T-helper 22 cell (primary cell): ENCODE measurements around the gene COL4A2.

Experiments used
- DNase-seq: peaks from one replicate; pipeline ENCODE4 v3.0.0-alpha.2; 2020; ENCODE audit warnings: low read depth

The COL4A2 gene

DNA sequence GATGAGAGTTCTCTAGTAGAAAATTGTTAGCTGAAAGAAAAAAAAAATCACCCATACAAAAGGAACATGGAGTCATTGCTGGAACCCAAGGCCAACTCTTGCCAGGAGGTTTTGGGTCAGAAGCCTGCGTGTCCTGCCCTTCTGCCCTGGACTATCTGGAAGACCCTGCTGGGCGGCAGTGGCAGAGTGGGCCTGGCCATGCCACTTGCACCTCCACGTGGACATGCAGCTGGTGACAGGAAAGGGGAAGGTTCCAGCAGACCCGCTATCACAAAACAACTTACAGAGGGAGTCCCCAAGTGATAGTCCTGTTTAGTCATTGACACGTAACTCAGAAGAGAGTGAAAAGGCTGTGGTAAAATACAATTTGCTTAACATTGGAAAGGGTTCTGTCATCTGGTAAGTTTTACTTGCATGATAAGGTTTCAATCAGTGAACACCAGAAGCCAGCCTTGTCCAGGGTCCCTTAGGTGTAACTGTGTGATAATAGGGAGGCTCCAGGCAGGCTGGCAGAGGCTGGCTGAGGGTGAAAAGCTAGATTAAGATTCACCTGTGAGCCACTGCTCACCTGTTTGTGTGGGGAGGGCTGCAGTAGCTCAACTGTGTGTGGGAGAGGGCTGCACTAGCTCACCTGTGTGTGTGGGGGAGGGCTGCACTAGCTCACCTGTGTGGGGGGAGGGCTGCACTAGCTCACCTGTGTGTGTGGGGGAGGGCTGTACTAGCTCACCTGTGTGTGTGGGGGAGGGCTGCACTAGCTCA is 47.8 kb downstream of the COL4A2 start:
- DNase-seq = no peak

DNA sequence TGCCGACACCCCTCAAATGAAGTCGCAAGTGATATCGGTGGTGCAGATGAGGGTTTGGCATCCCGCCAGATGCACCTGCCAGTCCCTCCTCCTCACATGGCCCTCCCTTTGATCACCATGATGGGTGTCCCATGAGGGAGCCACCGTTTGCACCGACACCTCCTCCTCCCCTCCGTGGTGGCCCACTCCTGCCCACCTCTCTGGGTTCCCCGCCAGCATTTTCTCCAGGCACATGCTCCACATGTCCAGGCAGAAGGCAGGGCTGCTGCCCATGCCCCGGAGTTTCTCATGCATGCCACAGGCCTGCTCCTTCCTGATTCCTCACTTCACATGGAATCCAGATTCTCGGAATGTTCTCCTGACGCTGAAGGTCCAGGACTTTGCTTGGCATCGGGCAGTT is 49.3 kb downstream of the COL4A2 start:
- DNase-seq = no peak

DNA sequence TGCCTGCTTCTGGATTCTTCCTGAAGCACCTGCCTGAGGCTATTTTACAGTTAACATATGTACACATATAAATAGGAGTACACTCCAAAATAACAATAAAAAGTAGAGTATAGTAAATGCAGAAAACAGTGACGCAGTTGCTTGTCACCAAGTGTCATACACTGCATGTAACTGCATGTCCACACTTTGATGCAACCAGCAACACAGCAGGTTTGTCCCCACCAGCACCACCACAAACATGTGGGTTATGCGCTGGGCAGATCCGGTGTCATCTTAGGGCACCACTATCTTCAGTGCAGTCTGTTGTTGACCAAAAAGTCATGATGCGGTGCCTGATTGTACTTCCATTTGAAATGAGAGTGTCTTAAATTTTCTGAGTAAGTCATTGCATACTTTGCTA is 51.3 kb downstream of the COL4A2 start:
- DNase-seq = no peak

DNA sequence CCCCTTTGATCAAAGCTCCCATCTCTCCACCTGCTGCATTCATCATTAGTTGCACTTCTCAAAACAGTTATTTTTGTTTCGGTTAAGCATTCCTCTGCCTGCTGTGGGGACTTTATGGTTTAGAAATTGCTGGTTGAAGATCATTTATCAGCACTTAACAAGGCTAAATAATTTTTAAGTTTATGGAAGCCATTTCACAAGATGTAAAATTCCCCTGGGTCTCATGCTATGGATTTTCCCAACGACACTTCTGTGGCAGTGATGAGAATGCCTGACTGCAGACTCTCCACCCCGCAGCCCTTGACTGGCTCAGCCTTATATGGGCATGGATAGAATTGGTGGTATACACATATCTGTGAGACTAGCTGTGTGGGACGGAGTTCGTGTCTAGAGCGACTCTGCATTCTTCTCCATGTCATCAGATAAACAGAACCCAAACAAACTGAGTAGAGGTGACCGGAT is 52.8 kb downstream of the COL4A2 start:
- DNase-seq = no peak

DNA sequence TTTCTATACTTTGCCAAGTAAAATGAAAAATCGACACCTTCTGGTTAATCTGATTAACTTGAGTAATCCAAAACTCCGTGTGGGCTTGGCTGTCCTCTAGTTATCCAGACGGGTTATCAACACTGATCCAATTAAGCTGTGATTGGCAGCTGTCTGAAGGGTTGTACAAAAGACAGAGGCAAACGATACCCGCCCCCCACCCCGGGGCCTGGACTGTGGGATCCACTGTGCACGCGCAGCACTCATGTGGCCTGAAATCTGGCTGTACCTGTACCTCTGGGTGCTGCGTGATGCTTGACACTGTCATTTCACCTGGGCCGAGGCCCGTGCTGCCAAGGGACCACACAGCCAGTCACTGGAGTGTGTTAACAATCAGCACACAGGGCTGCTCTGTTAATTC is 53.5 kb downstream of the COL4A2 start:
- DNase-seq = no peak

DNA sequence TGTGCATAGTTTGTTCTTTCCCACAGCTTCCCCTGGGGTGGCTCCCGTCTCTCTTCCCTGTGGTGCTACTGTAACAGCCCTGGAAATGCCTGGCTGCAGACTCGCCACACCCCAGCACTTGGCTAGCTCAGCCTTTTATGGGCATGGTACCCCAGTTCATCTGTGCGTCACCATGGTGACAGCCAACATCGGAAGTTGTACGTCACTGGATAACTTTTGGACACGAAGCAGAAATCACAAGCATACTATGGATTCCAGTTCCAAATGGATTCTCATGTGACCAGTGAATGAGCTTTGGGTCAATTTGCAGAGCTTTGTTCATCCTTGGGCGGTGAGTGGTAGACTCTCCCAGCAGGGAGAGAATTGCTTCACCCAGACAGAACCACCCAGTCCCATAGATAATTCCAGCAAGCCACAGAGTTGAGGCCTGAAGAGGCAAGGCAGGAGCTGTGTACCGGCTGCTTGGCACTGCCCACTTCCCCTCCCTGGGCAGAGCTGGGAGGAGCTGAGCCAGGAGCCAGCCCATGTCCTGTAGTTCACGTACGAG is 54.4 kb downstream of the COL4A2 start:
- DNase-seq = no peak

DNA sequence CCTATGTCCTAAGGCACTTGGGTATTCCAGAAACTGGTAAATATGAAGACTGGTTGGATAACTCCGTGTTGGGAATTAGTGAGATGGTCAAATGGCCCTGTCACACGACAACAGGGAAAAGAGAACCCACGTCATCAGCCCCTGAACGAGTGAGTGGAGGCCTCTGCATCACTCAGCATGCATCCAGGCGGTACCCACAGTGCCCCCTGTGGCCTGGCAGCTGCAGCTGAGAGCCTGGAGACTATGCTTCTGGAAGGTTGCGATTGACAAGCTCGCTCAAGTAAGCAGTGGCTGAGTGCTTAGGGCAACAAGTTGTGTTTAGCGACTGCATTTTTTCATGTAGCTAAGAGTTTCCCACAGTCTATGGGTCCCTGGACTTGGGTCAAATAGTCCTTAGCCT is 55.9 kb downstream of the COL4A2 start:
- no peak for DNase-seq

DNA sequence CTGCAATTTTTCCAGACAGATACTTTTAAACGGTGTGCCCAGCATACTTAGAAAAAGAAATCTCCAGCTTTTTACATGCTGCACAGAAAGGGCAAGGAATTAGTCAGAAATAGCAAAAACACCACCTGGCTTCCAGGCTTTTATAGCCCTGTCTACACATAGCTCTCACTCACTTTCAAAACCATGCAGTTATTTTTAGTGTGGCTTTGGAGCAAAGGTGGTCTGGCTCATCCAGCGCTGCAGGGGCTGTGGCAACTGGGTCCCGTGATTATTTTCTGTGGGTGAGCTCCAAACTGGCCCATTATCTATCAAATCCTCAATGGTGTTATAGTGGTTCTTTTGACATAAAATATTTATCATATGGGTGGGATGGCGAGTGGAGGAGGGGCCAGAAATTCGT is 57.0 kb downstream of the COL4A2 start:
- DNase-seq = no peak

DNA sequence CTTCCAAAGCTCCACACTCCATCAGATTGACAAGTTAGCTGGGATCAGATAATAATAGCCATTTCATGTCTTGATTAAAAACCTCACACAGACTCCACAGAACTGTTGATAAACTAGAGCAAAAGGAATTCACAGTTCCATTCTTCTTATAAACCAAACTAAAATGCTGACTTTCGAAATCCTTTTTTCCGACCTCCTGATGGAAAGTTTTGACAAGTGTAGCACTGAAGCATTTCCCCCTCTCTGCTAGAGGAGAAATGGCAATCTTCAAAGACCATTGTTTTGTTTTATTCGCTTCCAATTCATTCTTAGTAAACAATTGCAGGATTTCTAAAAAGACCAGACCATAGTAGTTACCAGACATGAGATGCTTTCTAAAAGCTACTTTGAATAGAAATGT is 58.8 kb downstream of the COL4A2 start:
- no peak for DNase-seq

DNA sequence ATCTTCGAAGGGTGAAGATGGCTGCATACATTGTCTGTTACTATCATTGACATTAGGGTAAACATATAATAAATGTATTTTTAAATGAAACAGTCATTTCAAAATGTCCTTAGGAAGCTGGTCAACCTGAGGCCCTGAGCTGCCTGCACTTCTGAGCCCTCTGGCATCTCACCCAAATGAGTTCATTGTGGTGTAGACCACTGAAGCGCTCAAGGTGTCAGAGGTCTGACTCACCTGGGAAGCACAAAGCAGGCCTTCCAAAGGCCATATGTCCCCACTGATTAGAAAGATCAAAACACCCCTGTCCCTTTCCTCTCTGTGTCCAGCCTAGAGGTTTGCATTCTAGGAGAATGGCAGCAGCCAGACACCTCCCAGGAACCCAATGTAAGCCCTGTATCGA is 59.6 kb downstream of the COL4A2 start:
- no peak for DNase-seq

DNA sequence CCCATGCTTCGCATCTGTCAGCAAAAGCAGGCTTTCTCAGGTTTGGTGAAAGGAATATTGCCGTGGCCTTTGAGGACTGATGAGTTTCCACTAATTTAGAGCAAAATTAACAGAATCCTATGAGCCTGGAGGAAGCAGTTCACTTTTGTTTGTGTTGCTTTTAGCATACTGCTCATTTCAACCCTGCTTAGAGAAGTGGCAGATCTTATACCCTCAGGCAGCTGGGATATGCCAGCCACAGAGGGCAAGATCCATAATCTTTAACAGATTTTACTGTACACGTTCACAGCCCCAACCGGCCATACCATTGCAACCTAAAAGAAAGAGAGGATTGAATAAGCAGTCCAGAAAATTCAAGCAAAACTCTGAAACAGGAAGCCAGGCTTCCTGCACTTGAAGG is 60.5 kb downstream of the COL4A2 start:
- no peak for DNase-seq

DNA sequence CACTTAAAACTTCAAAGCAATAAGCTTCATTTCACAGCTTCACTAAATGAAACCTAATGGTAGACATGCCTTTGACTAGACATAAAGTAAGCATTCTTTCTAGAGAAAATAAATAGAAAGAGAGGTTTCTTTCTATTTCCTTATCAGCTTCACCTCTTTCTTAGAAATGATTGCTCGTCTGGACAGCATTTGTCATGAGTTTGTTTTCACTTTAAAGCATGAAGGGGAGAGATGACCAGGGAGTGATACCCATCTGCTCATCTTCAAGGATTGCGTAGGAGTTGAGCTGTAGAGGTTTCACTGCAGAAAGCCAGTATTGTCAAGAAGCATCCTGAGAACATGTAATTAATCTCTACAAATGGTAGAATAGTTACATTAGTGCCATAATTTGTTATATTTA is 61.3 kb downstream of the COL4A2 start:
- no peak for DNase-seq

DNA sequence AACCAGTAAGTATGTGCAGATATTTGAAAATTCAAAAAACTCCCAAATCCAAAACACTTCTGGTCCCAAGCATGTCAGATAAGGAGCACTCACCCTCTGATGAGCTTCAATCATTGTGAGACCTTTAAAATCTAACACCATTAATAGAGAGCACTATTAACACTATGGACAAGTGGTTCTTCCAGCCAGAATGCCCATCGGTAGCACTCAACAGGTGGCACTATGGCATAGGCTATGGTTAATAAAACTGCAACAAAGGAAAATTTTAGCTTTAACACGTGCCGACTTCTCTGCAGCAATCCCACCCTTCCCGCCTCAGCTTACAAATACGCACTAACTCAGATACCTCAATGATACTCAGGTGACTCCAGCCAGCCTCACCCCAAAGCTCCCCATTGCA is 62.3 kb downstream of the COL4A2 start:
- no peak for DNase-seq

DNA sequence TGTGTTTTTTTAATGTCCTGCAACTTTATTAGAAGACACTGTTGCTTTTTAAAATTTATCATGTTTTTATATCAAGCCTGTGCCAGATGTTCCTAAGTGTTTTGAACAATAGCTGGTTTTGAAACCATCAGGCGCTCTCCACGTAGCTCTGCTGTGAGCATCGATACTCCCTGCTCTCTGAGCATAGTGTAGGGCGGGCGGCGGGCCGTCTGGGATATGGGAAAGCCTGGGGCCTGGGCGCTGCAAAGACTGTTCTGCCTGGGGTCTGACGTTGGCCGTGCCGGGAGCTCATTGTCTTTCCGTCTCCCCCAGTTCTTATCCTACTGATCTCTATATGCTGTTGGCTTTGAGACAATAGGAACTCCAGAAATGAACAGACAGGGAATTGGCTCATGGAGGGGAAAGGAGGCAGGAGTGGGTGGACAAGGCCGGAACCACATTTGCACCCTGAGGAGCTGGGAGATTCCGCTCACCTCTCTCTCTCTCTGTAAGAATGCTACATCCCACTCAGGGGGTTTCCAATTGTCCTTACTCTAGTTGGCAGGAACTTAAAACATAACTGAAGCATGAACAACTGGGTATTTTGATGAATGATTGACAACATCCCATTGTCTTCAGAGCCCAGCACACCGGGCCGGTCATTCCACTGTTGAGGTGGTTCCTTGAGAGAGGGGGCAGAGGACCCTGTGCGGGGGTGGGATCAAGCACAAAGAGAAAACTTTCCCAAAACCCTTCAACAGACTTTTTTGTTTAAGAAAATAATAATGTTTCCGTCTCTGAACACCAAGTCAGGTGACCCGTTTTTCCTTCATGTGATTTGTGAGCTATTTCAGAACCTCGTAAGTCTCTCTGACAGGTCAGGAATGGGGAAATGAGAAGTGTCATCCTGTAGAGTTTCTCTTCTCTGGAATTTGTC is 64.7 kb downstream of the COL4A2 start:
- DNase-seq = no peak

DNA sequence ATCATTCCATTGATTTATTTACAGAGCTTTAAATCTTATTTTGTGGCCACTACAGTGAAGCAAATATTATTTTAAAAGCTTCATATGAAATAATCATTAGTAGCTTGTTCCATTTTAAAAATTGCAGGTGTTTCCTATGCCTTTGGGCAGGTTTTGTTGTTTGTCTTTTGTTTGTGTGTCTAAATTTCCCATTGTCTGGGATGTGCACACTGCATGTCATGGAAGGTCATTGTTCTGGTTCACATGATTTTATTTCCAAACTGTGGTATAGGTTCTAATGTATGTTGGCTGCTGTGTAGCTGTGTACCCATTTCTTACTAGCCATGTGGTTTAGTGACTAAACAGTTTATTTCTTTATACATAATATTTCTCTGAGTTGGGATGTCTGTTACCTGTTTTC is 65.6 kb downstream of the COL4A2 start:
- DNase-seq = no peak

DNA sequence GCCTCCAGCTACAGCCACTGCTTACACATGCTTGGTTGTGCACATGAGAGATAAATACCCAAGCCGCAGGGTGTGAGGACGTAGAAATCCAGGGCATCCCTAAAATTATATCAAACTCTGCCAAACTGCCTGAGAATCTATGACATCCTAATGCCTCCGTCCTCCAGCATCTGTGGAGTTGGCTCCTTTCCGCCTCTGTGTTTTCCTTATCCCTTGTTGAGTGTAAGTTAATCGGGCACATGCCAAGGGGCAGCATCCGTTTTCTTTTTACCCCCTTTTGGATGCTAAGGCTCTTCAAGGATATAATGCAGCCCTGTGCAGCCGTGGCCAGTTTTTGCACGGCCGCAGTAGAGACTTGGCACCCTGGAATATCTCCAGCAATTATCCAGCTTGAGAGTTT is 66.5 kb downstream of the COL4A2 start:
- no peak for DNase-seq

DNA sequence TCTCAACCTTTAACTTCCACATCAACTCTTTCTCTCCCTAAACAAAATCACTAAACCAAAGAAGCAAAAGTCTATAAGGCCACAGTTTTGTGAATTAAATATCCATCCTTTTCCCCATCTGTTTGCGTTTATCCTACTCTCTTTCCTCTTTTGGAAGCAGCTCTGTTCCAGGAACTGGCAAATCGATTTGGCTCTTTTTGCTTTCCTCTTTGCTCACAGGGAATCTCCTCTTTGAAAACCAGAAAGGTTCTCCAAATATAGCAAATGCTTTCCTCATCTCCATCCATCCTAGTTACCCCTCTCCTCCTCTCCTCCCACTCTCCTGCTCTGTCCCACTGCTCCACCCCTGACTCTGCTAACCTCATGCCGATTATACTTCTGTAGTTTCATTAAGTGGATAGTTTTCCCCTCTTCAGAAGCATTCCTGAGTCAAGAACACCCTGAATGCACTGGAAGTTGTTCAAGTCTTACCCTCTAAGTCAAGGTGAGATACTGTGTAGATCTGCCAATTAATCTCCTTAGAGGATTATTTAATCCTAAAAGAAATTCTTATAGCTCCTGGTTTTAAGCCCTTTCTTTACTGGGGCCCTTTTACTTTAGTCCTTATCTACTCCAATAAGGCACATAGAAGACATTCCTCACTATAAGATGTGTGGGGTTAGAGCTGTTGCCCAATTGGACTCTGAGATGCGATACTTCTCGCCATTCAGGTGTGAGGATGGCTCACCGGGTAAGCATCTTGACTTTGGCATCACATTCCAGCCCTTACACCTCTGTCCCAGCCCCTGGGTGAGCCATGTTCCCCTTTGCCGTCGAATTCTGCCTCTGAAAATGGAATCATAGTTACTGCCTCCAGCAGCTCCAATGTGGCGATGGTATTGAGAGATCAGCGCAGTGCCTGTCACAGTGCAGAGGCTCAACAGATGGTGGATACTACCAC is 67.6 kb downstream of the COL4A2 start:
- DNase-seq = no peak

DNA sequence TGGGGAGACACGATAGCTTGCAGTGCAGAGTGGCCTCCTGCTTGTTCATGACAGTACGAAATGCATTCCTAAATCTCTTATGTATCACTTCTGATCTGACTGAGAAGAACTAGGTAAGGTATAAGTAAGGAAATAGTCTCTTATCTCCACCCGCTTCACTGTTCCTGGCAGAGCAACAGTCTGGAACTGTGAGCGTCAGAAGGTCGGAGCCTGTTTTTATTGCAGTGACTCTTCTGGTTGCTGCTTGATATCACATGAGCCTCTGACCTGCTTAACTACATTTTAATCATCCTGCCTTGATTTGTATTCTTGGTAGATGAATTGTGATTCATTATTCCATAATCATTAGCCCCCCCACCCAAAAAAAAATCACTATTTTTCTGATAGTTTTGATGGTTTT is 69.0 kb downstream of the COL4A2 start:
- DNase-seq = no peak

DNA sequence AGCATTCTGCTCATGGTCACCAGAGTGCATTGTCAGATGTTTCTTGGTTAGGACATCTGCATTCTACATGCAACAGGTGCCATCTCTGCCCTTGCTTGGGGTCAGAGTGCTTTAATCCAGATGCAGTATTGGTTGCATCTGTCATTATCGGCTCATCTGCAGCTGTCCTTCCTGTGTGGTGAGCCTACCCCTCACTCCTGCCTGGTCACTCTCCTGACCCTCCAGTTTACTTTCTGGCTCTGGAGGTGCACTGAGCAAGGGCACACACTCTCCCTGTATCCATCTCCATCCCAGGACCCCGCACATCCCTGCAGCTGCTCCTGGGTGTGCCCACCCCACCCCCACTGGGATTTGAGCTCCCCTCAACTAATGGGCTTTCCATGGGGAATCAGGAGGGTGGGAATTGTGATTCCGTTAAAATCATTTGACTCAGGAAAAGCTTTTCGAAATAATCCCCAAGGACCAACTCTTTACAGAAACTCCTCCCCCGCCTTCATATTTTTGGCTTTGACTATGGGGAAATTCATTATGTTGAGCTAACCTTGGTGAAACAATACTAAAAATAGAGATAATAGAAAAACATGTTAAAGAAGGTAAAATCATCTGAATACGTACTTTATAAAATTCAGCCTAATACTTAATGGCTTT is 70.2 kb downstream of the COL4A2 start:
- DNase-seq = no peak

DNA sequence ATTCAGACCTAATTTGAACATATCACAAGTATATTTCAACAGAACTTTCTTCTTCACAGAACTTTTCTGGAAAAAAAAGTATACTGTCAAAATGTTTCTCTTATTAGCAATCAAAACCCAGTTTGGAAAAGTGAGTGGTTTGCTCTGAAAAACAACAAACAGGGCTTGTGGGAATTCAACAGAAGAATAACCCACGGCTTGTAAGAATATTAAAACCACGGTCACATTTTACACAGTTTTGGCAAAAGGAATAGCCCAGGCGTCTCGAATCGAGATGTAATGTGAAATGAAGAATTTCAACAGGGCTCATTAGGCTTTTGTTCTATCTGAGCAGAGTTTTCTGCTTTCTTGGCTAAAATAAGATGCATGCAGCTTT is 70.7 kb downstream of the COL4A2 start:
- no peak for DNase-seq

DNA sequence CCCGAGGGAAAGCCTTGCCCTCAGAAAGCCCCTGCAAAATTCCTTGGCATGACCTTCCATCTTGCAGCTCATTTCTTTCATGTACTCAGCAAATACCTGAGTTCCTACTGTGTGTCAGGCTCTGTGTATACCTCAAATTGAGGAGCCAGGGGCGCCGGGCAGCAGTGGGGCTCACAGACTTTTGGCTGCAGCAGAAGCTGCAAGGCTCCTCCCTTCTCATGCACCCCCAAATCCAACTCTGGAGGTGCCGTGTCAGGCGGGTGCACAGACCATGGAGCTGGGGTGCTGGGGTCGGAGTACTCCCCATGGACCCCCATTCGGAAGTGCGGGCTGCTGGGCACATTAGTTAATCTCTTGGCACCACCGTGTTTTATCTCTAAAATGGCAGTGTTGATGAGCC is 72.3 kb downstream of the COL4A2 start:
- DNase-seq = no peak
